Activated T-helper 17 cell treated with anti-CD3 and anti-CD28 coated beads, Interleukin-2, amount 50 U/mL, for 72 hours (primary cell): ENCODE results near the gene NFIA. TPM values are rescaled to one million over a fixed set of nuclear protein-coding genes. Genes with fewer than 3 reads are reported as not detected.
A peak's percentile ranks its signal among the peaks of the same experiment; 100 is the strongest.

Experiments used
- ATAC-seq: fragments of 150-1000 bp; cut with Tn5 transposase; replicated peaks from 2 replicates; pipeline ENCODE4 v1.10.0; 2021; ENCODE audit warnings: mild to moderate bottlenecking, moderate library complexity
- H3K27ac Mint-ChIP-seq: one replicate; pipeline ENCODE4 v1.8.0; 2022; ENCODE audit warnings: mixed read lengths
- H3K27me3 Mint-ChIP-seq: one replicate; pipeline ENCODE4 v1.8.0; 2022; ENCODE audit warnings: mixed read lengths
- H3K36me3 Mint-ChIP-seq: one replicate; pipeline ENCODE4 v1.8.0; 2022; ENCODE audit warnings: low read depth, mild to moderate bottlenecking, mixed read lengths
- H3K4me1 Mint-ChIP-seq: one replicate; pipeline ENCODE4 v1.8.0; 2022; ENCODE audit warnings: mixed read lengths
- H3K4me3 Mint-ChIP-seq: one replicate; pipeline ENCODE4 v1.8.0; 2022; ENCODE audit warnings: mild to moderate bottlenecking, mixed read lengths
- H3K9me3 Mint-ChIP-seq: one replicate; pipeline ENCODE4 v1.8.0; 2022; ENCODE audit warnings: mixed read lengths
- total RNA-seq, 2 donors: library from RNA; stranded (reverse); gene quantifications; one replicate each; pipeline ENCODE4 v1.2.3, GENCODE V29; 2022

Gene NFIA
- total RNA-seq, 2 donors from 2014 or later = 3.5 to 5.1 TPM

GRCh38 chr1:61287014-61287413 is 204.7 kb downstream of the NFIA start:
- no peaks in the 10 kb centered on the region for H3K27me3 Mint-ChIP-seq
- no peak overlapping the region for H3K27ac Mint-ChIP-seq
- no peak for ATAC-seq
- H3K4me1 Mint-ChIP-seq = no peaks in the 10 kb centered on the region
- H3K4me3 Mint-ChIP-seq = no peak overlapping the region
- H3K9me3 Mint-ChIP-seq = no peaks in the 10 kb centered on the region
- no peaks in the 10 kb centered on the region for H3K36me3 Mint-ChIP-seq

- H3K27ac Mint-ChIP-seq = no peak overlapping the region
Measured at GRCh38 chr1:61287734-61288133, 205.4 kb downstream of the NFIA start.

GRCh38 chr1:61289232-61290098 is 207.1 kb downstream of the NFIA start:
- no peaks in the 10 kb centered on the region for H3K36me3 Mint-ChIP-seq
- no peaks in the 10 kb centered on the region for H3K4me1 Mint-ChIP-seq
- no peak overlapping the region for H3K4me3 Mint-ChIP-seq
- H3K9me3 Mint-ChIP-seq = no peaks in the 10 kb centered on the region
- H3K27ac Mint-ChIP-seq = no peak overlapping the region
- no peak for ATAC-seq
- H3K27me3 Mint-ChIP-seq = no peaks in the 10 kb centered on the region

More at GRCh38 chr1:61287734-61288133, 205.4 kb downstream of the NFIA start:
- no peak for ATAC-seq
- Mint-ChIP-seq H3K4me3 (no peak overlapping the region), H3K9me3 (no peaks in the 10 kb centered on the region), H3K27me3 (no peaks in the 10 kb centered on the region), H3K4me1 (no peaks in the 10 kb centered on the region), H3K36me3 (no peaks in the 10 kb centered on the region)

- Mint-ChIP-seq H3K9me3 (no peaks in the 10 kb centered on the region), H3K4me3 (no peak overlapping the region), H3K4me1 (no peaks in the 10 kb centered on the region), H3K27me3 (no peaks in the 10 kb centered on the region), H3K36me3 (no peaks in the 10 kb centered on the region), H3K27ac (no peak overlapping the region)
- ATAC-seq = no peak
Measured at GRCh38 chr1:61290525-61290924, 208.2 kb downstream of the NFIA start.

- peaks cover 6% of the 10 kb centered on the region for H3K27me3 Mint-ChIP-seq
- no peak for ATAC-seq
- H3K27ac Mint-ChIP-seq = no peak overlapping the region
- H3K4me1 Mint-ChIP-seq = no peaks in the 10 kb centered on the region
- H3K36me3 Mint-ChIP-seq = no peaks in the 10 kb centered on the region
- no peak overlapping the region for H3K4me3 Mint-ChIP-seq
- H3K9me3 Mint-ChIP-seq = peaks cover 9% of the 10 kb centered on the region
Measured at GRCh38 chr1:61293197-61293596, 210.8 kb downstream of the NFIA start.

- no peak for ATAC-seq
- Mint-ChIP-seq H3K36me3 (no peaks in the 10 kb centered on the region), H3K4me1 (no peaks in the 10 kb centered on the region), H3K27me3 (peaks cover 6% of the 10 kb centered on the region), H3K27ac (no peak overlapping the region), H3K9me3 (peaks cover 9% of the 10 kb centered on the region), H3K4me3 (no peak overlapping the region)
Measured at GRCh38 chr1:61293986-61294504, 211.7 kb downstream of the NFIA start.

GRCh38 chr1:61294930-61295329 is 212.6 kb downstream of the NFIA start:
- peaks cover 6% of the 10 kb centered on the region for H3K27me3 Mint-ChIP-seq
- H3K36me3 Mint-ChIP-seq = no peaks in the 10 kb centered on the region
- peak; percentile 26 for ATAC-seq
- no peaks in the 10 kb centered on the region for H3K4me1 Mint-ChIP-seq
- H3K9me3 Mint-ChIP-seq = peaks cover 9% of the 10 kb centered on the region
- no peak overlapping the region for H3K4me3 Mint-ChIP-seq
- H3K27ac Mint-ChIP-seq = no peak overlapping the region

- peaks cover 9% of the 10 kb centered on the region for H3K9me3 Mint-ChIP-seq
- peaks cover 6% of the 10 kb centered on the region for H3K27me3 Mint-ChIP-seq
- no peaks in the 10 kb centered on the region for H3K4me1 Mint-ChIP-seq
- no peak overlapping the region for H3K4me3 Mint-ChIP-seq
- no peak overlapping the region for H3K27ac Mint-ChIP-seq
- H3K36me3 Mint-ChIP-seq = no peaks in the 10 kb centered on the region
- no peak for ATAC-seq
Measured at GRCh38 chr1:61295818-61296537, 213.6 kb downstream of the NFIA start.

GRCh38 chr1:61297887-61298286 is 215.5 kb downstream of the NFIA start:
- Mint-ChIP-seq H3K9me3 (peaks cover 9% of the 10 kb centered on the region), H3K36me3 (peaks cover 7% of the 10 kb centered on the region), H3K27me3 (peaks cover 6% of the 10 kb centered on the region), H3K27ac (no peak overlapping the region), H3K4me1 (peaks cover 14% of the 10 kb centered on the region), H3K4me3 (no peak overlapping the region)
- no peak for ATAC-seq

GRCh38 chr1:61299463-61299862 is 217.1 kb downstream of the NFIA start:
- peaks cover 6% of the 10 kb centered on the region for H3K27me3 Mint-ChIP-seq
- peaks cover 18% of the 10 kb centered on the region for H3K4me1 Mint-ChIP-seq
- H3K4me3 Mint-ChIP-seq = no peak overlapping the region
- ATAC-seq = no peak
- peaks cover 7% of the 10 kb centered on the region for H3K36me3 Mint-ChIP-seq
- H3K9me3 Mint-ChIP-seq = peaks cover 9% of the 10 kb centered on the region
- H3K27ac Mint-ChIP-seq = no peak overlapping the region

GRCh38 chr1:61300899-61301298 is 218.5 kb downstream of the NFIA start:
- H3K4me3 Mint-ChIP-seq = peak overlapping the region; percentile 76
- peaks cover 18% of the 10 kb centered on the region for H3K4me1 Mint-ChIP-seq
- H3K27me3 Mint-ChIP-seq = peaks cover 6% of the 10 kb centered on the region
- ATAC-seq = no peak
- H3K9me3 Mint-ChIP-seq = peaks cover 9% of the 10 kb centered on the region
- peak overlapping the region; percentile 98 for H3K27ac Mint-ChIP-seq
- H3K36me3 Mint-ChIP-seq = peaks cover 7% of the 10 kb centered on the region

GRCh38 chr1:61301824-61302657 is 219.7 kb downstream of the NFIA start:
- Mint-ChIP-seq H3K4me1 (peaks cover 18% of the 10 kb centered on the region), H3K4me3 (peak overlapping the region; percentile 76), H3K27me3 (peaks cover 6% of the 10 kb centered on the region), H3K9me3 (peaks cover 9% of the 10 kb centered on the region), H3K36me3 (peaks cover 7% of the 10 kb centered on the region), H3K27ac (peak overlapping the region; percentile 98)
- peak; percentile 87 for ATAC-seq

- H3K4me1 Mint-ChIP-seq = peaks cover 7% of the 10 kb centered on the region
- peak overlapping the region; percentile 80 for H3K27ac Mint-ChIP-seq
- H3K36me3 Mint-ChIP-seq = no peaks in the 10 kb centered on the region
- H3K27me3 Mint-ChIP-seq = no peaks in the 10 kb centered on the region
- ATAC-seq = peak; percentile 70
- no peak overlapping the region for H3K4me3 Mint-ChIP-seq
- H3K9me3 Mint-ChIP-seq = no peaks in the 10 kb centered on the region
Measured at GRCh38 chr1:61307422-61308142, 225.2 kb downstream of the NFIA start.

GRCh38 chr1:61310057-61310456 is 227.7 kb downstream of the NFIA start:
- no peaks in the 10 kb centered on the region for H3K9me3 Mint-ChIP-seq
- no peaks in the 10 kb centered on the region for H3K27me3 Mint-ChIP-seq
- no peak overlapping the region for H3K27ac Mint-ChIP-seq
- H3K4me1 Mint-ChIP-seq = no peaks in the 10 kb centered on the region
- no peaks in the 10 kb centered on the region for H3K36me3 Mint-ChIP-seq
- no peak overlapping the region for H3K4me3 Mint-ChIP-seq
- no peak for ATAC-seq
